HL-60 (cell line): ENCODE measurements around the gene DNAJC17.

Experiments
- DNase-seq, 2 experiments: peaks; one replicate each; pipeline ENCODE4 v3.0.0-alpha.2; 2010 to 2020; ENCODE audit warnings: low read depth in 1 of 2, low spot score in 1 of 2
- H3K27ac ChIP-seq: fragments of 250-450 bp; sonication (Bioruptor Pico); replicated peaks from 2 replicates; pipeline ENCODE4 v1.5.1; 2020; ENCODE audit warnings: mild to moderate bottlenecking, moderate library complexity
- H3K27me3 ChIP-seq: fragments of 250-450 bp; sonication (Bioruptor Pico); 2 replicates; pipeline ENCODE4 v1.5.1; 2021; ENCODE audit warnings: mild to moderate bottlenecking, moderate library complexity; ENCODE audit not compliant: insufficient read depth, poor library complexity, severe bottlenecking
- H3K4me3 ChIP-seq: replicated peaks from 2 replicates; pipeline ENCODE4 v1.5.1; 2011; ENCODE audit warnings: mild to moderate bottlenecking, control low read depth, low read length; ENCODE audit not compliant: insufficient read depth
- GABPA ChIP-seq: IDR thresholded peaks from 2 replicates; pipeline ENCODE4 v1.6.1; 2012; ENCODE audit warnings: low read depth
- POLR2AphosphoS5 ChIP-seq: IDR thresholded peaks from 2 replicates; pipeline ENCODE4 v1.6.1; 2012; ENCODE audit warnings: low read depth
- REST ChIP-seq: IDR thresholded peaks from 2 replicates; pipeline ENCODE4 v1.6.1; 2012; ENCODE audit warnings: low read depth; ENCODE audit not compliant: insufficient replicate concordance
- SPI1 ChIP-seq: IDR thresholded peaks from 2 replicates; pipeline ENCODE4 v1.6.1; 2012; ENCODE audit warnings: low read depth, mild to moderate bottlenecking, borderline replicate concordance
- TF ChIP-seq, protein P1 (sequence below): IDR thresholded peaks from one replicate; pipeline ENCODE4 v1.5.1; 2011; ENCODE audit warnings: low read length, control low read depth, inconsistent platforms; ENCODE audit not compliant: insufficient read depth

Gene DNAJC17

DNA sequence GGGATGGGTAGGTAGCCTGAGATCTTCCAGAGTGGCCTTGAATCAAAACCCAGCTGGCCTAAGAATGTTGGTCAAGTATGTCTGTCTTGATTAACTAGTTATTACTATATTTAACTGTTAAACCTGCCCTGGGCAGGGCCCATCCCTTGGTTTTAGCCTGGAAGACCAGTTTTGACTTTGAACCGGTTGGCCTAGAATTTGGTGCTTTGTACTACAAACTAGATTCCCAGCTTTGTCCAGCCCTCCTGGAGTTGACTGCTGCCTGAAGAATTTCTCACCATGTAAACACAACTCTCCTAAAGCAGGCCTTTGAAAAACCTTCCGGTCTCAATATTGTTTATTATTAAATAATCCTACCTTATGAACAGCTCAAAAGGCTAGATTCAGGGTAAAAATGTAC lies 21.5 kb downstream of the DNAJC17 start:
- Histone ChIP-seq H3K4me3 (no peak overlapping the region), H3K27me3 (no peaks in the 10 kb centered on the region), H3K27ac (no peak overlapping the region)
- no peak for DNase-seq
- TF ChIP-seq GABPA (no peak), POLR2AphosphoS5 (no peak), REST (no peak), SPI1 (no peak)
- TF ChIP-seq, protein P1, sequence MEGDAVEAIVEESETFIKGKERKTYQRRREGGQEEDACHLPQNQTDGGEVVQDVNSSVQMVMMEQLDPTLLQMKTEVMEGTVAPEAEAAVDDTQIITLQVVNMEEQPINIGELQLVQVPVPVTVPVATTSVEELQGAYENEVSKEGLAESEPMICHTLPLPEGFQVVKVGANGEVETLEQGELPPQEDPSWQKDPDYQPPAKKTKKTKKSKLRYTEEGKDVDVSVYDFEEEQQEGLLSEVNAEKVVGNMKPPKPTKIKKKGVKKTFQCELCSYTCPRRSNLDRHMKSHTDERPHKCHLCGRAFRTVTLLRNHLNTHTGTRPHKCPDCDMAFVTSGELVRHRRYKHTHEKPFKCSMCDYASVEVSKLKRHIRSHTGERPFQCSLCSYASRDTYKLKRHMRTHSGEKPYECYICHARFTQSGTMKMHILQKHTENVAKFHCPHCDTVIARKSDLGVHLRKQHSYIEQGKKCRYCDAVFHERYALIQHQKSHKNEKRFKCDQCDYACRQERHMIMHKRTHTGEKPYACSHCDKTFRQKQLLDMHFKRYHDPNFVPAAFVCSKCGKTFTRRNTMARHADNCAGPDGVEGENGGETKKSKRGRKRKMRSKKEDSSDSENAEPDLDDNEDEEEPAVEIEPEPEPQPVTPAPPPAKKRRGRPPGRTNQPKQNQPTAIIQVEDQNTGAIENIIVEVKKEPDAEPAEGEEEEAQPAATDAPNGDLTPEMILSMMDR, result no peak

- Histone ChIP-seq H3K27me3 (no peaks in the 10 kb centered on the region), H3K27ac (no peak overlapping the region), H3K4me3 (no peak overlapping the region)
- TF ChIP-seq REST (no peak), POLR2AphosphoS5 (no peak), SPI1 (no peak), GABPA (no peak)
- TF ChIP-seq, protein P1, result no peak
- DNase-seq, result no peak
These were observed 22.1 kb downstream of the DNAJC17 start for GRCh38 chr15:40785164-40785563.

- Histone ChIP-seq H3K4me3 (no peak overlapping the region), H3K27ac (no peak overlapping the region), H3K27me3 (no peaks in the 10 kb centered on the region)
- TF ChIP-seq, protein P1, result peak; percentile 79
- TF ChIP-seq REST, result no peak
- DNase-seq, result peak in 1 of 2 experiments; percentile 71
These were observed 24.6 kb downstream of the DNAJC17 start for GRCh38 chr15:40782609-40783227.
